A549 (cell line): ENCODE data around the gene AKR7A3. TPM values are rescaled to one million over a fixed set of nuclear protein-coding genes. Genes with fewer than 3 reads are reported as not detected.

Experiments
- ATAC-seq, 2 experiments: fragments of 200-7000 bp in 1 of 2; fragments of >200 bp in 1 of 2; cut with Nextera tagmentation in 1 of 2; cut with Tn5 transposase in 1 of 2; 3 replicates each; pipeline versions ENCODE4 v1.8.0 to v1.9.1; 2018 to 2020; ENCODE audit warnings: mild to moderate bottlenecking in 1 of 2, moderate library complexity in 1 of 2
- CTCF ChIA-PET: fragments of 300-600 bp; sonication (Branson Sonifier 250); formaldehyde crosslinking; extraction: SDS; loops from one replicate; lab custom pipeline; 2021; ENCODE audit warnings: antibody characterized with exemption, inconsistent platforms; lab: Yijun Ruan, JAX
- POLR2A ChIA-PET: fragments of 350-600 bp; formaldehyde crosslinking; extraction: SDS; loops from one replicate; lab custom pipeline; 2021; ENCODE audit warnings: antibody characterized with exemption, inconsistent platforms; lab: Yijun Ruan, JAX
- DNase-seq, 2 experiments: peaks; one replicate each; pipeline versions ENCODE4 v3.0.0 to v3.0.0-alpha.2; 2011 to 2016; ENCODE audit warnings: low read depth in 1 of 2, low spot score in 1 of 2
- FAIRE-seq: peaks from 2 replicates; lab custom pipeline; 2011; peaks lifted over from hg19 to GRCh38; lab: Jason Lieb, UNC
- H3K27ac ChIP-seq, 2 experiments: fragments of >200 bp; sonication (Bioruptor Twin); formaldehyde crosslinking; 3 replicates each; pipeline ENCODE4 v1.5.1; 2016 to 2017
- H3K4me1 ChIP-seq: fragments of >200 bp; sonication (Bioruptor Twin); formaldehyde crosslinking; 3 replicates; pipeline ENCODE4 v1.6.1; 2016
- H3K4me2 ChIP-seq: fragments of >200 bp; sonication (Bioruptor Twin); formaldehyde crosslinking; 3 replicates; pipeline ENCODE4 v1.6.1; 2016
- H3K4me3 ChIP-seq: fragments of >200 bp; sonication (Bioruptor Twin); formaldehyde crosslinking; 3 replicates; pipeline ENCODE4 v1.5.1; 2016
- H3K9me3 ChIP-seq: fragments of >200 bp; sonication (Bioruptor Twin); formaldehyde crosslinking; 3 replicates; pipeline ENCODE4 v1.6.1; 2016
- CBX2 ChIP-seq: fragments of 200-600 bp; sonication (generic); IDR thresholded peaks from 2 replicates; pipeline ENCODE4 v1.6.1; 2016; ENCODE audit warnings: low read depth, mild to moderate bottlenecking, borderline replicate concordance
- CBX8 ChIP-seq: fragments of 200-600 bp; sonication (generic); IDR thresholded peaks from 2 replicates; pipeline ENCODE4 v1.6.1; 2016
- EHMT2 ChIP-seq: fragments of 200-600 bp; sonication (generic); IDR thresholded peaks from 2 replicates; pipeline ENCODE4 v1.6.1; 2016; ENCODE audit warnings: antibody characterized with exemption, low read depth, mild to moderate bottlenecking, moderate library complexity
- EP300 ChIP-seq, 2 experiments: fragments of >200 bp; sonication (Bioruptor Twin); formaldehyde crosslinking; IDR thresholded peaks; 2 replicates in 1 of 2; 3 replicates in 1 of 2; pipeline ENCODE4 v1.6.1; 2016 to 2017
- FOSB ChIP-seq: fragments of 250-450 bp; sonication (Bioruptor Pico); IDR thresholded peaks from 2 replicates; pipeline ENCODE4 v1.5.0; 2020; ENCODE audit warnings: mild to moderate bottlenecking, moderate library complexity
- FOSL2 ChIP-seq, 2 experiments: fragments of 450-650 bp in 1 of 2; fragments of >200 bp in 1 of 2; sonication (Bioruptor Twin) in 1 of 2; formaldehyde crosslinking; IDR thresholded peaks; 2 replicates each; pipeline versions ENCODE4 v1.5.0 to v1.6.1; 2016 to 2020; ENCODE audit warnings: mild to moderate bottlenecking in 1 of 2, moderate library complexity in 1 of 2
- HOXA7 ChIP-seq: fragments of 250-450 bp; sonication (Bioruptor Pico); IDR thresholded peaks from 2 replicates; pipeline ENCODE4 v1.5.0; 2020; ENCODE audit warnings: mild to moderate bottlenecking, moderate library complexity
- HOXB13 ChIP-seq: fragments of 250-450 bp; sonication (Bioruptor Pico); IDR thresholded peaks from 2 replicates; pipeline ENCODE4 v1.5.0; 2020; ENCODE audit warnings: low read depth, mild to moderate bottlenecking, moderate library complexity
- HOXB5 ChIP-seq: fragments of 250-450 bp; sonication (Bioruptor Pico); IDR thresholded peaks from 2 replicates; pipeline ENCODE4 v1.5.0; 2020; ENCODE audit warnings: mild to moderate bottlenecking, moderate library complexity
- MAFK ChIP-seq: fragments of 450-650 bp; IDR thresholded peaks from 2 replicates; pipeline ENCODE4 v1.6.1; 2014; ENCODE audit not compliant: partially characterized antibody
- MAZ ChIP-seq: fragments of 150-350 bp; IDR thresholded peaks from 2 replicates; pipeline ENCODE4 v1.6.1; 2014; ENCODE audit warnings: antibody characterized with exemption, low read depth, low read length, borderline replicate concordance
- MYC ChIP-seq: IDR thresholded peaks from 2 replicates; pipeline ENCODE4 v1.6.1; 2012; ENCODE audit warnings: mild to moderate bottlenecking, inconsistent platforms, low read length, improper control_type of control experiment, borderline replicate concordance
- NFE2L2 ChIP-seq: fragments of 150-350 bp; conservative IDR thresholded peaks from 2 replicates; pipeline ENCODE4 v1.6.1; 2014; ENCODE audit warnings: low read length
- NPAS2 ChIP-seq: fragments of 250-450 bp; sonication (Bioruptor Pico); IDR thresholded peaks from 2 replicates; pipeline ENCODE4 v1.8.0; 2022; ENCODE audit warnings: mild to moderate bottlenecking, moderate library complexity, borderline replicate concordance
- NR3C1 ChIP-seq: fragments of >200 bp; sonication (Bioruptor Twin); formaldehyde crosslinking; IDR thresholded peaks from 3 replicates; pipeline ENCODE4 v1.6.1; 2017
- PHF8 ChIP-seq: fragments of 200-600 bp; sonication (generic); IDR thresholded peaks from 2 replicates; pipeline ENCODE4 v1.6.1; 2016; ENCODE audit warnings: low read depth, mild to moderate bottlenecking, antibody characterized with exemption, moderate library complexity, borderline replicate concordance
- POLR2AphosphoS2 ChIP-seq: conservative IDR thresholded peaks from 2 replicates; pipeline ENCODE4 v1.6.1; 2012; ENCODE audit warnings: low read length, improper control_type of control experiment, inconsistent platforms
- RAD21 ChIP-seq, 2 experiments: fragments of >200 bp in 1 of 2; sonication (Bioruptor Twin) in 1 of 2; formaldehyde crosslinking in 1 of 2; IDR thresholded peaks in 1 of 2; conservative IDR thresholded peaks in 1 of 2; 2 replicates in 1 of 2; 3 replicates in 1 of 2; pipeline ENCODE4 v1.6.1; 2012 to 2018; ENCODE audit warnings: inconsistent platforms in 1 of 2
- RCOR1 ChIP-seq: fragments of 150-350 bp; IDR thresholded peaks from 2 replicates; pipeline ENCODE4 v1.6.1; 2014; ENCODE audit warnings: antibody characterized with exemption, low read length, low read depth
- RNF2 ChIP-seq: fragments of 200-600 bp; sonication (generic); IDR thresholded peaks from 2 replicates; pipeline ENCODE4 v1.6.1; 2016; ENCODE audit warnings: low read depth, mild to moderate bottlenecking, antibody characterized with exemption, moderate library complexity, borderline replicate concordance
- TFCP2L1 ChIP-seq: fragments of 250-450 bp; sonication (Bioruptor Pico); IDR thresholded peaks from 2 replicates; pipeline ENCODE4 v1.5.0; 2021; ENCODE audit warnings: mild to moderate bottlenecking
- ZC3H11A ChIP-seq: fragments of 450-650 bp; IDR thresholded peaks from 2 replicates; pipeline ENCODE4 v1.6.1; 2014; ENCODE audit warnings: antibody characterized with exemption, mild to moderate bottlenecking
- ZFP36 ChIP-seq: fragments of 450-650 bp; IDR thresholded peaks from 2 replicates; pipeline ENCODE4 v1.6.1; 2014; ENCODE audit warnings: borderline replicate concordance; ENCODE audit not compliant: partially characterized antibody
- ZNF302 ChIP-seq: fragments of 250-450 bp; sonication (Bioruptor Pico); IDR thresholded peaks from 2 replicates; pipeline ENCODE4 v1.9.0; 2021; ENCODE audit warnings: inconsistent platforms, mild to moderate bottlenecking, moderate library complexity
- WGBS: methylation state at CpG from one replicate; pipeline ENCODE4 v1.1.6; 2017; ENCODE audit errors: missing lambda C conversion rate; 5-methylcytosine and 5-hydroxymethylcytosine counted together
- polyA plus RNA-seq, 4 experiments: library from polyadenylated mRNA; depleted of rRNA in 3 of 4; stranded (reverse); fragments of >200 nt; fragmentation: RNase III in 1 of 4; extraction: RNeasy Plus Mini Kit Qiagen cat#74134 plus additional on column Dnase treatment in 1 of 4; gene quantifications; 2 replicates in 3 of 4; 3 replicates in 1 of 4; pipeline ENCODE4 v1.2.3, GENCODE V29; 2011 to 2017
- TF ChIP-seq, protein P1 (sequence below): fragments of >200 bp; sonication (Bioruptor Twin); formaldehyde crosslinking; IDR thresholded peaks from 2 replicates; pipeline ENCODE4 v1.6.1; 2016
- TF ChIP-seq, protein P2 (sequence below): fragments of >200 bp; sonication (Bioruptor Twin); formaldehyde crosslinking; IDR thresholded peaks from 3 replicates; pipeline ENCODE4 v1.6.1; 2016
- TF ChIP-seq, protein P3 (sequence below): fragments of 150-350 bp; IDR thresholded peaks from 2 replicates; pipeline ENCODE4 v1.6.1; 2014; ENCODE audit warnings: low read depth, mild to moderate bottlenecking, low read length

AKR7A3 gene
- polyA plus RNA-seq, 2 of the 4 experiments (the other 2 are of a cell fraction): 0.10 to 0.21 TPM

DNA sequence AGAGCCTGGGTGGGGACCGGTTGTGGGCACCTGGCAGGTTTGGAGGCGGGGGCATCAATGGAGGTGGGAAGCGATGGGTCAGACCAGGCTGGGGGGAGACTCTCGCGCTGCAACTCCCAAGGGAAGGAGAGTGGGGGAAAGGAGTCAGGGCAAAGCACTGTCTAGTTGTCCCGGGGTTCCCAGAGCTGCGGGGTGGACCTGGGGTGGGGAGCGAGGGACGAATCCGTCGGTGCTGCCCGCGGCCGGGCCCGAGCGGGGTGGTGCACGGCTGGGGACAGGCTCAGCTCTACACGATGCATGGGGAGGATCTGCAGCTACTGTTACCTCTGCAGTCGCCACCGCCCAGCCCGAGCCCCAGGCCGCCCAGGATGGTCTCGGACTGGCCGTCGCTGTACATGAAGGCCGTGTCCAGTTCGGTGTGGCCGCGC is 22.9 kb upstream of the AKR7A3 start:
- ATAC-seq (peak in 1 of 2 experiments; percentile 54; a peak in 5 of 6 replicates), DNase-seq (peak in 1 of 2 experiments; percentile 21), FAIRE-seq (no peak)
- ChIA-PET POLR2A (no interaction called here), CTCF (interaction anchor here (1.5 kb wide), 1 partner anchor 30 kb away, joined by 5 read pairs; no protein-coding TSS in a partner anchor)
- 16% methylated on average over 5 of the region's 29 CpGs for WGBS
- peak overlapping the region; percentile 79 for H3K4me3 ChIP-seq
- peak overlapping the region; percentile 86 for H3K4me2 ChIP-seq
- H3K9me3 ChIP-seq: no peaks in the 10 kb centered on the region
- H3K4me1 ChIP-seq: peaks cover 17% of the 10 kb centered on the region; the same call in 2 of the 3 replicates
- no peak for TF ChIP-seq EP300 (IDR thresholded peaks at IDR 0.05)
- peak; percentile 47; the same call in 1 of the 2 replicates for TF ChIP-seq PHF8
- peak overlapping the region; percentile 84 to 94 for H3K27ac ChIP-seq

GRCh38 chr1:19310720-19311502 is 22.3 kb upstream of the AKR7A3 start:
- Histone ChIP-seq H3K4me2 (peak overlapping the region; percentile 86), H3K4me3 (peak overlapping the region; percentile 79), H3K9me3 (no peaks in the 10 kb centered on the region), H3K4me1 (peaks cover 17% of the 10 kb centered on the region; the same call in 2 of the 3 replicates), H3K27ac (peak overlapping the region; percentile 84 to 94)
- ChIA-PET CTCF (interaction anchor here (1.5 kb wide), 1 partner anchor 30 kb away, joined by 5 read pairs; no protein-coding TSS in a partner anchor), POLR2A (no interaction called here)
- 50% methylated on average over 13 of the region's 13 CpGs for WGBS
- DNase-seq (no peak), ATAC-seq (peak in 1 of 2 experiments; percentile 21; a peak in 3 of 6 replicates), FAIRE-seq (no peak)
- TF ChIP-seq RNF2: no peak
- no peak for TF ChIP-seq CBX2
- no peak for TF ChIP-seq POLR2AphosphoS2
- TF ChIP-seq MYC: no peak
- no peak for TF ChIP-seq HOXB5
- TF ChIP-seq, protein P1, sequence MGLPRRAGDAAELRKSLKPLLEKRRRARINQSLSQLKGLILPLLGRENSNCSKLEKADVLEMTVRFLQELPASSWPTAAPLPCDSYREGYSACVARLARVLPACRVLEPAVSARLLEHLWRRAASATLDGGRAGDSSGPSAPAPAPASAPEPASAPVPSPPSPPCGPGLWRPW: no peak
- TF ChIP-seq NPAS2 (CRISPR knock-in tag): no peak
- TF ChIP-seq FOSB (CRISPR knock-in tag): no peak
- TF ChIP-seq RCOR1: no peak
- TF ChIP-seq ZC3H11A: no peak
- no peak for TF ChIP-seq CBX8
- no peak for TF ChIP-seq FOSL2 (IDR thresholded peaks at IDR 0.05)
- no peak for TF ChIP-seq FOSL2 (CRISPR knock-in tag; IDR thresholded peaks at IDR 0.05)
- TF ChIP-seq TFCP2L1 (CRISPR knock-in tag): no peak
- no peak for TF ChIP-seq MAZ
- TF ChIP-seq ZNF302: no peak
- no peak for TF ChIP-seq ZFP36
- TF ChIP-seq HOXB13: no peak
- TF ChIP-seq, protein P2, sequence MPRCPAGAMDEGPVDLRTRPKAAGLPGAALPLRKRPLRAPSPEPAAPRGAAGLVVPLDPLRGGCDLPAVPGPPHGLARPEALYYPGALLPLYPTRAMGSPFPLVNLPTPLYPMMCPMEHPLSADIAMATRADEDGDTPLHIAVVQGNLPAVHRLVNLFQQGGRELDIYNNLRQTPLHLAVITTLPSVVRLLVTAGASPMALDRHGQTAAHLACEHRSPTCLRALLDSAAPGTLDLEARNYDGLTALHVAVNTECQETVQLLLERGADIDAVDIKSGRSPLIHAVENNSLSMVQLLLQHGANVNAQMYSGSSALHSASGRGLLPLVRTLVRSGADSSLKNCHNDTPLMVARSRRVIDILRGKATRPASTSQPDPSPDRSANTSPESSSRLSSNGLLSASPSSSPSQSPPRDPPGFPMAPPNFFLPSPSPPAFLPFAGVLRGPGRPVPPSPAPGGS: no peak
- no peak for TF ChIP-seq MAFK
- TF ChIP-seq HOXA7 (CRISPR knock-in tag): no peak

DNA sequence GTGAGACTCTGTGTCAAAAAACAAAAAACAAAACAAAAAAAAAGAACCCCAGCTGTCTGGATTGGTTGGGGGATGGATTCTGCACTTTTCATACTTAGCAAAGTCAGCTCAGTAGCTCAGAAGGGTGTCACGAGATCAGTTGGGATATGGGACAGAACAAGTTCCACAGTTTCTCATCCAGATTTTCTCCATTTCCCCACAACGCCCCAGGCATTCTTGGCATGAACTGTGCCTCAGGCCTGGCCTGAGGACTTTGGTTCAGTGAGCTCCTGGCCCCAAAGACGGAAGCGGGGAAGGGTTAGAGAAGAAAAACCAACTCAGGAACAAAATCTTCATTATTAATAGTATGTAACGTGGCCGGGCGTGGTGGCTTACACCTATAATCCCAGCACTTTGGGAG is 21.5 kb upstream of the AKR7A3 start:
- WGBS: 94% methylated on average over 7 of the region's 7 CpGs
- ChIA-PET POLR2A (no interaction called here), CTCF (interaction anchor here (1.0 to 1.3 kb wide), 3 partner anchors 54 to 344 kb away, joined by 3 read pairs; no protein-coding TSS in a partner anchor)
- no peak overlapping the region for H3K27ac ChIP-seq
- no peak for DNase-seq
- H3K4me3 ChIP-seq: no peak overlapping the region
- FAIRE-seq: no peak
- peaks cover 17% of the 10 kb centered on the region; the same call in 2 of the 3 replicates for H3K4me1 ChIP-seq
- TF ChIP-seq, protein P3, sequence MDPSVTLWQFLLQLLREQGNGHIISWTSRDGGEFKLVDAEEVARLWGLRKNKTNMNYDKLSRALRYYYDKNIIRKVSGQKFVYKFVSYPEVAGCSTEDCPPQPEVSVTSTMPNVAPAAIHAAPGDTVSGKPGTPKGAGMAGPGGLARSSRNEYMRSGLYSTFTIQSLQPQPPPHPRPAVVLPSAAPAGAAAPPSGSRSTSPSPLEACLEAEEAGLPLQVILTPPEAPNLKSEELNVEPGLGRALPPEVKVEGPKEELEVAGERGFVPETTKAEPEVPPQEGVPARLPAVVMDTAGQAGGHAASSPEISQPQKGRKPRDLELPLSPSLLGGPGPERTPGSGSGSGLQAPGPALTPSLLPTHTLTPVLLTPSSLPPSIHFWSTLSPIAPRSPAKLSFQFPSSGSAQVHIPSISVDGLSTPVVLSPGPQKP: no peak
- no peak for TF ChIP-seq NFE2L2
- no peak for TF ChIP-seq EHMT2
- no peak for TF ChIP-seq MYC
- no peak for TF ChIP-seq RAD21 (conservative IDR thresholded peaks at IDR 0.05 in 1 of 2, IDR thresholded peaks at IDR 0.05 in 1 of 2)
- TF ChIP-seq NPAS2 (CRISPR knock-in tag): no peak
- TF ChIP-seq NR3C1: no peak
- H3K9me3 ChIP-seq: no peaks in the 10 kb centered on the region
- H3K4me2 ChIP-seq: no peak overlapping the region
- ATAC-seq: no peak
